HG02623 (cell line): ENCODE data around the gene OR2AP1.
"Not testable (repeated sequence)": the region's sequence is repeated elsewhere in the genome, so short reads cannot be mapped to it uniquely, and the experiment has no call there.

Experiments
- ATAC-seq: cut with Tn5 transposase; IDR thresholded peaks from one replicate; pipeline ENCODE4 v1.9.1; 2021; ENCODE audit warnings: moderate library complexity; ENCODE audit not compliant: unreplicated experiment

OR2AP1 gene

GRCh38 chr12:55572168-55572567, at the start of gene OR2AP1:
Gene OR2AP1, plus strand, starts transcription at chr12:55572468. Its CDS starts 1,947 bp downstream, at chr12:55574415.
- no peak for ATAC-seq

GRCh38 chr12:55548235-55548634, 24.0 kb upstream of the OR2AP1 start:
- ATAC-seq = not testable (repeated sequence)

GRCh38 chr12:55548756-55549155, 23.5 kb upstream of the OR2AP1 start:
- no peak for ATAC-seq

- ATAC-seq = no peak
Observed at GRCh38 chr12:55549302-55549701, 23.0 kb upstream of the OR2AP1 start, which contains the start of gene OR6C4. Gene OR6C4, plus strand, starts transcription at chr12:55549602. Its CDS starts 1,625 bp downstream, at chr12:55551227.

- no peak for ATAC-seq
Observed at GRCh38 chr12:55554296-55554695, 18.0 kb upstream of the OR2AP1 start.

- not testable (repeated sequence) for ATAC-seq
Observed at GRCh38 chr12:55570060-55570459, 2.2 kb upstream of the OR2AP1 start.

- not testable (repeated sequence) for ATAC-seq
Observed at GRCh38 chr12:55570689-55571088, 1.6 kb upstream of the OR2AP1 start.

- ATAC-seq = no peak
Observed at GRCh38 chr12:55582066-55582465, 9.8 kb downstream of the OR2AP1 start.

- ATAC-seq = no peak
Observed at GRCh38 chr12:55585817-55586216, 13.5 kb downstream of the OR2AP1 start.

- ATAC-seq = not testable (repeated sequence)
Observed at GRCh38 chr12:55590152-55590551, 17.9 kb downstream of the OR2AP1 start.

- no peak for ATAC-seq
Observed at GRCh38 chr12:55607821-55608594, 35.7 kb downstream of the OR2AP1 start.

- no peak for ATAC-seq
Observed at GRCh38 chr12:55610598-55610997, 38.3 kb downstream of the OR2AP1 start.

GRCh38 chr12:55612646-55613045, 40.4 kb downstream of the OR2AP1 start:
- no peak for ATAC-seq

GRCh38 chr12:55614764-55615163, 42.5 kb downstream of the OR2AP1 start:
- ATAC-seq = no peak

- peak; percentile 69 for ATAC-seq
Observed at GRCh38 chr12:55619354-55620138, 47.3 kb downstream of the OR2AP1 start.

GRCh38 chr12:55624056-55624455, 51.8 kb downstream of the OR2AP1 start:
- peak; percentile 63 for ATAC-seq
